GM12878 (cell line): ENCODE data around the gene PASK. TPM values are rescaled to one million over a fixed set of nuclear protein-coding genes. Genes with fewer than 3 reads are reported as not detected.

Experiments used
- ATAC-seq: fragments of 200-7000 bp; cut with Tn5 transposase; 3 replicates; pipeline ENCODE4 v1.9.1; 2020; ENCODE audit warnings: mild to moderate bottlenecking, moderate library complexity
- BruUV-seq: library from RNA; stranded (reverse); fragments of 400-500 nt; replicated peaks from 2 replicates; lab custom pipeline; 2021; lab: Mats Ljungman, UMichigan
- CTCF ChIA-PET: fragments of 300-600 bp; sonication (Branson Sonifier 250); formaldehyde crosslinking; extraction: SDS; loops from one replicate; lab custom pipeline; 2021; ENCODE audit warnings: inconsistent platforms; lab: Yijun Ruan, JAX
- POLR2A ChIA-PET: fragments of 350-600 bp; formaldehyde crosslinking; extraction: SDS; loops from one replicate; lab custom pipeline; 2021; ENCODE audit warnings: inconsistent platforms; lab: Charles Lee
- RAD21 ChIA-PET: fragments of 300-600 bp; sonication (Branson Sonifier 250); formaldehyde crosslinking; loops from one replicate; lab custom pipeline; 2023; ENCODE audit warnings: antibody characterized with exemption; ENCODE audit not compliant: unreplicated experiment; lab: Charles Lee
- SMC1A ChIA-PET: fragments of 300-600 bp; sonication (Branson Sonifier 250); formaldehyde crosslinking; loops from one replicate; lab custom pipeline; 2023; ENCODE audit not compliant: unreplicated experiment, uncharacterized antibody; lab: Charles Lee
- DNase-seq: peaks from one replicate; pipeline ENCODE4 v3.0.0-alpha.2; 2011; ENCODE audit warnings: low read depth, low spot score
- FAIRE-seq: peaks from 3 replicates; lab custom pipeline; 2011; peaks lifted over from hg19 to GRCh38; lab: Jason Lieb, UNC
- H2AFZ ChIP-seq: 2 replicates; pipeline ENCODE4 v1.6.0; 2011; ENCODE audit warnings: low read depth, low read length, control low read depth; ENCODE audit not compliant: control insufficient read depth
- H3K27ac ChIP-seq: 2 replicates; pipeline ENCODE4 v1.5.1; 2011; ENCODE audit warnings: control low read depth; ENCODE audit not compliant: control insufficient read depth, insufficient read depth
- H3K27me3 ChIP-seq, 2 experiments: replicated peaks in 1 of 2; 2 replicates each; pipeline versions ENCODE4 v1.6.0 to v1.6.1; 2011; ENCODE audit warnings: low read length in 1 of 2; ENCODE audit not compliant: control insufficient read depth in 2 of 2, insufficient read depth in 2 of 2
- H3K36me3 ChIP-seq, 2 experiments: 2 replicates each; pipeline ENCODE4 v1.5.1; 2011; ENCODE audit warnings: low read length in 1 of 2; ENCODE audit not compliant: control insufficient read depth in 2 of 2, insufficient read depth in 2 of 2
- H3K4me1 ChIP-seq: 2 replicates; pipeline ENCODE4 v1.6.1; 2011; ENCODE audit warnings: mild to moderate bottlenecking, low read length, moderate library complexity, mixed read lengths; ENCODE audit not compliant: control insufficient read depth, insufficient read depth
- H3K4me2 ChIP-seq: 2 replicates; pipeline ENCODE4 v1.6.0; 2011; ENCODE audit warnings: control low read depth; ENCODE audit not compliant: control insufficient read depth, insufficient read depth
- H3K4me3 ChIP-seq: fragments of 200-600 bp; sonication (generic); 2 replicates; pipeline ENCODE4 v1.5.1; 2016
- H3K79me2 ChIP-seq: 2 replicates; pipeline ENCODE4 v1.6.0; 2011; ENCODE audit warnings: low read length; ENCODE audit not compliant: control insufficient read depth, insufficient read depth
- H3K9ac ChIP-seq: 2 replicates; pipeline ENCODE4 v1.8.0; 2011; ENCODE audit warnings: low read length, control low read depth, mixed read lengths; ENCODE audit not compliant: control insufficient read depth, insufficient read depth
- H3K9me3 ChIP-seq: replicated peaks from 3 replicates; pipeline ENCODE4 v1.5.1; 2011; ENCODE audit warnings: mild to moderate bottlenecking, low read length; ENCODE audit not compliant: control insufficient read depth, insufficient read depth
- H4K20me1 ChIP-seq: 2 replicates; pipeline ENCODE4 v1.6.0; 2011; ENCODE audit not compliant: control insufficient read depth, insufficient read depth
- CUX1 ChIP-seq: IDR thresholded peaks from 2 replicates; pipeline ENCODE4 v1.6.1; 2012; ENCODE audit warnings: improper control_type of control experiment, low read depth, low read length; ENCODE audit not compliant: insufficient replicate concordance
- EED ChIP-seq: sonication (generic); IDR thresholded peaks from 2 replicates; pipeline ENCODE4 v1.6.1; 2016; ENCODE audit warnings: antibody characterized with exemption, low read depth
- MAX ChIP-seq: IDR thresholded peaks from 2 replicates; pipeline ENCODE4 v1.6.1; 2012; ENCODE audit warnings: low read depth, low read length, improper control_type of control experiment
- POLR2AphosphoS2 ChIP-seq: IDR thresholded peaks from 2 replicates; pipeline ENCODE4 v1.6.1; 2011; ENCODE audit warnings: low read depth, mild to moderate bottlenecking, low read length, improper control_type of control experiment, moderate library complexity
- RELA ChIP-seq: fragments of 450-650 bp; IDR thresholded peaks from 2 replicates; pipeline ENCODE4 v1.8.0; 2014; ENCODE audit warnings: borderline replicate concordance; ENCODE audit not compliant: partially characterized antibody
- RFX5 ChIP-seq: IDR thresholded peaks from 2 replicates; pipeline ENCODE4 v1.6.1; 2011; ENCODE audit warnings: low read depth, low read length, improper control_type of control experiment
- ZNF217 ChIP-seq: fragments of 450-650 bp; IDR thresholded peaks from 2 replicates; pipeline ENCODE4 v1.6.1; 2017; ENCODE audit warnings: antibody characterized with exemption, mild to moderate bottlenecking
- WGBS: methylation state at CpG from one replicate; pipeline ENCODE4 v1.1.6; 2016; ENCODE audit warnings: low lambda C conversion rate; ENCODE audit not compliant: insufficient replicate concordance, insufficient coverage; ENCODE audit errors: missing lambda C conversion rate; 5-methylcytosine and 5-hydroxymethylcytosine counted together
- in situ Hi-C: fragments of 300-500 bp; cut with MboI; formaldehyde crosslinking; loops from 9 replicates; pipeline ENCODE4 v1.14.3; 2018; ENCODE audit warnings: mixed read lengths
- intact Hi-C: fragments of 100-400 bp; cut with micrococcal nuclease; formaldehyde crosslinking; loops from one replicate; pipeline ENCODE4 v1.14.2; 2022; ENCODE audit not compliant: unreplicated experiment
- polyA plus RNA-seq, 11 experiments: library from polyadenylated mRNA; depleted of rRNA in 4 of 11; unstranded in 6 of 11; stranded (reverse) in 5 of 11; fragments of >200 nt; fragmentation: Nextera tagmentation in 4 of 11; fragmentation: Illumina TruSeq in 1 of 11; extraction: Ambion mirVana in 4 of 11; extraction: Trizol in 1 of 11; gene quantifications; 1 replicate in 1 of 11; 2 replicates in 10 of 11; pipeline versions ENCODE4 v1.2.1 to v1.2.3, GENCODE V29; 2011 to 2016; ENCODE audit warnings: inconsistent platforms in 2 of 11, missing spikeins in 2 of 11, low read depth in 1 of 11
- total RNA-seq, 4 experiments: library from RNA; depleted of rRNA in 3 of 4; stranded (reverse); fragments of >200 nt in 3 of 4; fragmentation: Illumina TruSeq in 1 of 4; extraction: Trizol in 1 of 4; gene quantifications; 2 replicates each; pipeline versions ENCODE4 v1.2.1 to v1.2.3, GENCODE V29; 2013 to 2021

Gene PASK
- total and polyA plus RNA-seq, 10 of the 15 experiments (the other 5 are each of a cell fraction or from before 2014, with no cell fraction given): 9.6 to 62.2 (median 28.5) TPM

DNA sequence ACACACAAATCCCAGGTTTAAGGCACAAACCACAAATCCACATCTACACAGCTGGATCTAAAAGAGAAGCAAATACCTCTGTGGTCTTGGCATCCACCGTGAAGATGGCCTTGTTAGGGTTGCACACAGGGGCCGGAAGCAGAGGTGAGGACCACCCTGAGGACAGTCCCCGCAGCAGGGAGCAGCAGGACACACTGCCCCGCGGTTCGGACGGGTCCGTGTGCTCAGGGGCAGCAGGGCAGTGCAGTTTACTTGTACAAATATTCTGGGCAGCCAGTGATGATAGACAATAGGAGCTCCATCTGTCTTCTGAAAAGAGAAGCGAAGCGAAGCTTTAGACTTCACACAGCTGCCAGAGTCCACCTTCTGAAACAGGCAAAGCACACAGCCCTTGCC, 8.8 kb downstream of the PASK start:
- in situ Hi-C loops: no loop called here
- no peak for ATAC-seq
- no peak overlapping the region for H2AFZ ChIP-seq

More for the DNA sequence above, 8.8 kb downstream of the PASK start:
- BruUV-seq: no TSS peak
- Histone ChIP-seq H3K27ac (no peak overlapping the region), H3K4me2 (no peak overlapping the region), H3K9ac (no peak overlapping the region), H4K20me1 (no peaks in the 10 kb centered on the region), H3K36me3 (peaks cover 6 to 26% of the 10 kb centered on the region in 2 experiments), H3K79me2 (no peaks in the 10 kb centered on the region; the same call in 1 of the 2 replicates), H3K27me3 (no peaks in the 10 kb centered on the region; a peak in 1 of 4 replicates), H3K4me3 (no peak overlapping the region), H3K9me3 (no peaks in the 10 kb centered on the region), H3K4me1 (no peaks in the 10 kb centered on the region)
- RAD21 ChIA-PET: interaction anchor here (0.8 kb wide), 1 partner anchor 29 kb away, joined by 3 read pairs; no protein-coding TSS in a partner anchor
- intact Hi-C loops: loop anchor here (10.0 kb wide), 1 partner anchor 56 kb away; no protein-coding TSS in a partner anchor
- CTCF ChIA-PET: no interaction called here
- DNase-seq (no peak), FAIRE-seq (no peak)
- SMC1A ChIA-PET: no interaction called here
- no peak for TF ChIP-seq EED
- no peak for TF ChIP-seq POLR2AphosphoS2
- no peak for TF ChIP-seq RFX5
- no peak for TF ChIP-seq MAX
- no peak for TF ChIP-seq RELA
- no peak for TF ChIP-seq ZNF217
- no peak for TF ChIP-seq CUX1
- 98% methylated on average over 10 of the region's 10 CpGs for WGBS
- POLR2A ChIA-PET: no interaction called here
